ENCODE data around the gene CDKAL1. TPM values are rescaled to one million over a fixed set of nuclear protein-coding genes. Genes with fewer than 3 reads are reported as not detected.

Gene CDKAL1
- total RNA-seq, 4 donors from 2014 or later, result 10.3 to 11.2 (median 10.5) TPM

- no peak overlapping the region for H3K27ac ChIP-seq (replicated peaks in 1 of 4)
- WGBS, result 86% methylated on average over 6 of the region's 7 CpGs
- intact Hi-C loops (cut with DNase I), result no loop called here
Observed at GRCh38 chr6:21271428-21272155, 737.3 kb downstream of the CDKAL1 start.

GRCh38 chr6:21273451-21273850, 739.2 kb downstream of the CDKAL1 start:
- no peak for DNase-seq (ENCODE audit: extremely low spot score)
- H3K27ac ChIP-seq (replicated peaks in 1 of 4), result no peak overlapping the region
- H3K36me3 ChIP-seq, result no peaks in the 10 kb centered on the region
- no peak overlapping the region for H3K4me3 ChIP-seq
- H3K4me1 ChIP-seq, result no peaks in the 10 kb centered on the region
- intact Hi-C loops (cut with DNase I), result no loop called here
- WGBS, result 83% methylated on average over 2 of the region's 2 CpGs
- peaks cover 0 to 7% (median 4%) of the 10 kb centered on the region in 4 donors for H3K9me3 ChIP-seq
- no peaks in the 10 kb centered on the region for H3K27me3 ChIP-seq
- no peak for TF ChIP-seq CTCF (IDR thresholded peaks at IDR 0.05)
- no peak for TF ChIP-seq EP300 (IDR thresholded peaks at IDR 0.05)
- TF ChIP-seq POLR2AphosphoS5 (IDR thresholded peaks at IDR 0.05), result no peak
- no peak for TF ChIP-seq POLR2A (IDR thresholded peaks at IDR 0.05; ENCODE audit: low read depth)

More at GRCh38 chr6:21271428-21272155, 737.3 kb downstream of the CDKAL1 start:
- Histone ChIP-seq H3K4me1 (no peaks in the 10 kb centered on the region), H3K9me3 (peaks cover 0 to 7% (median 4%) of the 10 kb centered on the region in 4 donors), H3K36me3 (no peaks in the 10 kb centered on the region), H3K27me3 (no peaks in the 10 kb centered on the region), H3K4me3 (no peak overlapping the region)
- no peak for DNase-seq (ENCODE audit: extremely low spot score)
- no peak for TF ChIP-seq EP300 (IDR thresholded peaks at IDR 0.05)

- H3K4me1 ChIP-seq, result no peaks in the 10 kb centered on the region
- H3K27me3 ChIP-seq, result no peaks in the 10 kb centered on the region
- H3K9me3 ChIP-seq, result peaks cover 0 to 7% (median 4%) of the 10 kb centered on the region in 4 donors
- TF ChIP-seq CTCF (IDR thresholded peaks at IDR 0.05), result no peak
- TF ChIP-seq POLR2A (IDR thresholded peaks at IDR 0.05; ENCODE audit: low read depth), result no peak
- intact Hi-C loops (cut with DNase I), result no loop called here
- no peak overlapping the region for H3K27ac ChIP-seq (replicated peaks in 1 of 4)
- WGBS, result 83% methylated on average over 6 of the region's 6 CpGs
- no peaks in the 10 kb centered on the region for H3K36me3 ChIP-seq
- DNase-seq (ENCODE audit: extremely low spot score), result no peak
- H3K4me3 ChIP-seq, result no peak overlapping the region
Observed at GRCh38 chr6:21274851-21275250, 740.6 kb downstream of the CDKAL1 start.

- no peak overlapping the region for H3K4me3 ChIP-seq
- no peaks in the 10 kb centered on the region for H3K36me3 ChIP-seq
- TF ChIP-seq POLR2A (IDR thresholded peaks at IDR 0.05; ENCODE audit: low read depth) (no peak), EP300 (IDR thresholded peaks at IDR 0.05) (no peak), POLR2AphosphoS5 (IDR thresholded peaks at IDR 0.05) (no peak), CTCF (IDR thresholded peaks at IDR 0.05) (no peak)
- intact Hi-C loops (cut with DNase I), result no loop called here
- peak; percentile 72 for DNase-seq (ENCODE audit: extremely low spot score)
- peaks cover 0 to 7% (median 4%) of the 10 kb centered on the region in 4 donors for H3K9me3 ChIP-seq
- no peak overlapping the region for H3K27ac ChIP-seq (replicated peaks in 1 of 4)
- H3K4me1 ChIP-seq, result no peaks in the 10 kb centered on the region
- WGBS, result 83% methylated on average over 7 of the region's 7 CpGs
- no peaks in the 10 kb centered on the region for H3K27me3 ChIP-seq
Observed at GRCh38 chr6:21277601-21278374, 743.5 kb downstream of the CDKAL1 start.

- H3K27ac ChIP-seq (replicated peaks in 1 of 4), result no peak overlapping the region
- no peaks in the 10 kb centered on the region for H3K4me1 ChIP-seq
- H3K9me3 ChIP-seq, result peaks cover 0 to 2% (median under 1%) of the 10 kb centered on the region in 4 donors
- H3K4me3 ChIP-seq, result no peak overlapping the region
- H3K36me3 ChIP-seq, result no peaks in the 10 kb centered on the region
- TF ChIP-seq POLR2AphosphoS5 (IDR thresholded peaks at IDR 0.05), result no peak
- no peak for TF ChIP-seq POLR2A (IDR thresholded peaks at IDR 0.05; ENCODE audit: low read depth)
- intact Hi-C loops (cut with DNase I), result no loop called here
- H3K27me3 ChIP-seq, result no peaks in the 10 kb centered on the region
- WGBS, result 93% methylated on average over 4 of the region's 4 CpGs
- peak; percentile 47 for DNase-seq (ENCODE audit: extremely low spot score)
Observed at GRCh38 chr6:21278375-21278745, 744.1 kb downstream of the CDKAL1 start.

Data from esophagus muscularis mucosa (tissue), 4 donors.